Pancreas (tissue), 10 donors: ENCODE data around the gene NR2F1. TPM values are rescaled to one million over a fixed set of nuclear protein-coding genes. Genes with fewer than 3 reads are reported as not detected.

ENCODE experiments used
- ATAC-seq, 4 donors: fragments of 200-7000 bp; cut with Tn5 transposase; one replicate each; pipeline versions ENCODE4 v1.8.0 to v1.9.1; 2020; ENCODE audit warnings: mild to moderate bottlenecking in 4 of 4, moderate library complexity in 4 of 4
- DNase-seq, 6 donors: peaks; one replicate each; pipeline ENCODE4 v3.0.0-alpha.2; 2020
- FAIRE-seq: peaks from 2 replicates; lab custom pipeline; 2012; peaks lifted over from hg19 to GRCh38; lab: Jason Lieb, UNC
- H3K27ac ChIP-seq, 4 donors: fragments of 200-600 bp; sonication (generic); 1 replicate in 3 of 4; 2 replicates in 1 of 4; pipeline versions ENCODE4 v1.5.0 to v1.8.0; 2020
- H3K27me3 ChIP-seq, 4 donors: fragments of 200-600 bp; one replicate each; pipeline ENCODE4 v1.8.0; 2021
- H3K36me3 ChIP-seq, 3 donors: fragments of 200-600 bp; sonication (generic) in 1 of 3; one replicate each; pipeline versions ENCODE4 v1.5.0 to v1.8.0; 2020 to 2021
- H3K4me1 ChIP-seq, 3 donors: fragments of 200-600 bp; one replicate each; pipeline ENCODE4 v1.8.0; 2021
- H3K4me3 ChIP-seq, 4 donors: fragments of 200-600 bp; sonication (generic) in 2 of 4; one replicate each; pipeline versions ENCODE4 v1.5.0 to v1.8.0; 2020 to 2021
- H3K9me3 ChIP-seq, 4 donors: fragments of 200-600 bp; one replicate each; pipeline ENCODE4 v1.8.0; 2021
- CTCF ChIP-seq, 4 donors: fragments of 200-600 bp; sonication (generic) in 3 of 4; IDR thresholded peaks; one replicate each; pipeline versions ENCODE4 v1.5.0 to v1.8.0; 2021; ENCODE audit warnings: antibody characterized with exemption in 4 of 4
- WGBS, 2 donors: extraction: QIAGEN DNeasy Blood & Tissue Kit; methylation state at CpG; one replicate each; pipeline ENCODE4 v1.1.7; 2013; 5-methylcytosine and 5-hydroxymethylcytosine counted together
- intact Hi-C, 3 donors: fragments of 100-400 bp; cut with DNase I; formaldehyde crosslinking; loops; one replicate each; pipeline versions ENCODE4 v1.11.1 to v1.14.2; 2022
- polyA plus RNA-seq, 2 donors: library from polyadenylated mRNA; stranded (reverse); fragments of 200-250 nt; gene quantifications; one replicate each; pipeline ENCODE4 v1.2.3, GENCODE V29; 2013
- total RNA-seq, 6 donors: library from RNA; stranded (reverse); fragmentation: NEBNext Ultra II Directional in 4 of 6; extraction: Animal tissue kit (Norgen Biotek cat#: 25700) in 4 of 6; gene quantifications; one replicate each; pipeline versions ENCODE4 v1.2.1 to v1.2.4, GENCODE V29; 2021 to 2023
- donor health status: healthy with polysubstance abuse.
- donor health status: DM: no; HTN: no; CAD: no; lungs with moderate emphysema.
- donor health status: DM: no; HTN: no; CAD: no.
- donor health status: control.
- donor health status: control.
- donor health status: Bipolar disorder and iron deficiency.
- donor health status: DM: yes; HTN: yes; CAD: no.
- donor health status: DM: no; HTN: no; CAD: no.
- donor health status: DM: no; HTN: no; CAD: no.
- donor health status: DM: yes; HTN: yes; CAD: no.

Gene NR2F1
- total and polyA plus RNA-seq, 8 donors: 1.4 to 8.1 (median 4.9) TPM

GRCh38 chr5:93572101-93572607 is 10.9 kb upstream of the NR2F1 start:
- FAIRE-seq: no peak
- Histone ChIP-seq H3K27me3 (peaks cover 0 to 12% (median 3%) of the 10 kb centered on the region in 4 donors), H3K36me3 (no peaks in the 10 kb centered on the region), H3K9me3 (no peaks in the 10 kb centered on the region), H3K4me1 (peaks cover 0 to 2% (median 0%) of the 10 kb centered on the region in 3 donors), H3K4me3 (peak overlapping the region in 1 of 4 donors; percentile 20), H3K27ac (no peak overlapping the region)
- ATAC-seq: peak in 3 of 4 donors; percentile 31 to 41 (median 35)
- DNase-seq: peak in 1 of 6 donors; percentile 65
- intact Hi-C loops: no loop called here
- TF ChIP-seq CTCF (IDR thresholded peaks at IDR 0.05): no peak
- WGBS, 2 donors: 8 to 14% methylated on average over 40 of the region's 40 CpGs

GRCh38 chr5:93572608-93573353 is 10.2 kb upstream of the NR2F1 start:
- Histone ChIP-seq H3K27me3 (peaks cover 0 to 12% (median 3%) of the 10 kb centered on the region in 4 donors), H3K9me3 (no peaks in the 10 kb centered on the region), H3K27ac (no peak overlapping the region), H3K4me1 (peaks cover 0 to 2% (median 0%) of the 10 kb centered on the region in 3 donors), H3K36me3 (no peaks in the 10 kb centered on the region), H3K4me3 (peak overlapping the region in 1 of 4 donors; percentile 20)
- TF ChIP-seq CTCF (IDR thresholded peaks at IDR 0.05): no peak
- intact Hi-C loops: no loop called here
- ATAC-seq (peak in 3 of 4 donors; percentile 34 to 35 (median 34)), DNase-seq (peak in 1 of 6 donors; percentile 60), FAIRE-seq (no peak)
- 4 to 9% methylated on average over 45 of the region's 45 CpGs for WGBS, 2 donors

- Histone ChIP-seq H3K36me3 (no peaks in the 10 kb centered on the region), H3K9me3 (no peaks in the 10 kb centered on the region), H3K27me3 (peaks cover 0 to 12% (median 3%) of the 10 kb centered on the region in 4 donors), H3K27ac (no peak overlapping the region), H3K4me1 (peaks cover 0 to 2% (median 0%) of the 10 kb centered on the region in 3 donors), H3K4me3 (no peak overlapping the region)
- DNase-seq (no peak), ATAC-seq (no peak), FAIRE-seq (no peak)
- intact Hi-C loops: no loop called here
- no peak for TF ChIP-seq CTCF (IDR thresholded peaks at IDR 0.05)
- 22 to 27% methylated on average over 32 of the region's 32 CpGs for WGBS, 2 donors
Observed at GRCh38 chr5:93573354-93574351, 9.4 kb upstream of the NR2F1 start.

- Histone ChIP-seq H3K36me3 (no peaks in the 10 kb centered on the region), H3K4me1 (peaks cover 0 to 2% (median 0%) of the 10 kb centered on the region in 3 donors), H3K27me3 (peaks cover 0 to 12% (median 3%) of the 10 kb centered on the region in 4 donors), H3K9me3 (no peaks in the 10 kb centered on the region), H3K27ac (no peak overlapping the region), H3K4me3 (no peak overlapping the region)
- DNase-seq (no peak), ATAC-seq (no peak), FAIRE-seq (no peak)
- TF ChIP-seq CTCF (IDR thresholded peaks at IDR 0.05): no peak
- intact Hi-C loops: no loop called here
- 18 to 26% methylated on average over 12 of the region's 12 CpGs for WGBS, 2 donors
Observed at GRCh38 chr5:93574491-93575305, 8.3 kb upstream of the NR2F1 start.
